IMR-90 (cell line): ENCODE measurements around the gene FMC1. TPM values are rescaled to one million over a fixed set of nuclear protein-coding genes. Genes with fewer than 3 reads are reported as not detected.

ENCODE experiments used
- ATAC-seq: fragments of 200-7000 bp; cut with Tn5 transposase; 2 replicates; pipeline ENCODE4 v1.9.1; 2020; ENCODE audit warnings: low read depth, mild to moderate bottlenecking, moderate library complexity
- BruUV-seq: library from RNA; stranded (reverse); fragments of 400-500 nt; replicated peaks from 2 replicates; lab custom pipeline; 2021; lab: Mats Ljungman, UMichigan
- CTCF ChIA-PET: fragments of 300-600 bp; formaldehyde crosslinking; extraction: SDS; loops from one replicate; lab custom pipeline; 2021; ENCODE audit warnings: antibody characterized with exemption; lab: Yijun Ruan, JAX
- POLR2A ChIA-PET: fragments of 300-600 bp; sonication (Branson Sonifier 250); formaldehyde crosslinking; loops from one replicate; lab custom pipeline; 2022; ENCODE audit warnings: antibody characterized with exemption; ENCODE audit not compliant: unreplicated experiment; lab: Charles Lee
- DNase-seq: peaks from one replicate; pipeline ENCODE4 v3.0.0; 2013
- H2AFZ ChIP-seq: replicated peaks from 2 replicates; pipeline ENCODE3; 2013; ENCODE audit warnings: low read length, mild to moderate bottlenecking; ENCODE audit not compliant: poor library complexity
- H2AK5ac ChIP-seq: 2 replicates; pipeline ENCODE4 v1.6.1; 2013; ENCODE audit warnings: low read depth, low read length, inconsistent platforms
- H2AK9ac ChIP-seq: replicated peaks from 2 replicates; pipeline ENCODE3; 2013; ENCODE audit warnings: mild to moderate bottlenecking, low read depth, low read length, moderate library complexity; ENCODE audit not compliant: poor library complexity
- H2BK120ac ChIP-seq: 2 replicates; pipeline ENCODE4 v1.6.1; 2013; ENCODE audit warnings: low read depth, low read length, inconsistent platforms
- H2BK15ac ChIP-seq: 3 replicates; pipeline ENCODE4 v1.6.1; 2013; ENCODE audit warnings: low read depth, low read length, inconsistent platforms
- H2BK20ac ChIP-seq: 2 replicates; pipeline ENCODE4 v1.6.1; 2013; ENCODE audit warnings: low read depth, mild to moderate bottlenecking, inconsistent platforms, low read length, moderate library complexity
- H2BK5ac ChIP-seq: 2 replicates; pipeline ENCODE4 v1.6.1; 2013; ENCODE audit warnings: mild to moderate bottlenecking, low read depth, low read length, inconsistent platforms; ENCODE audit not compliant: poor library complexity, severe bottlenecking
- H3K14ac ChIP-seq: replicated peaks from 2 replicates; pipeline ENCODE4 v1.6.1; 2013; ENCODE audit warnings: low read depth, low read length, inconsistent platforms
- H3K18ac ChIP-seq: 2 replicates; pipeline ENCODE4 v1.6.1; 2013; ENCODE audit warnings: low read depth, low read length, control low read depth
- H3K23ac ChIP-seq: 2 replicates; pipeline ENCODE4 v1.6.1; 2013; ENCODE audit warnings: low read depth, low read length, inconsistent platforms
- H3K27ac ChIP-seq: 2 replicates; pipeline ENCODE4 v1.5.1; 2013; ENCODE audit warnings: mild to moderate bottlenecking, control low read depth, low read length; ENCODE audit not compliant: insufficient read depth
- H3K27me3 ChIP-seq: 2 replicates; pipeline ENCODE4 v1.6.1; 2013; ENCODE audit warnings: low read length; ENCODE audit not compliant: control insufficient read depth, insufficient read depth
- H3K36me3 ChIP-seq: 2 replicates; pipeline ENCODE4 v1.6.1; 2013; ENCODE audit warnings: low read length, mixed read lengths; ENCODE audit not compliant: control insufficient read depth, insufficient read depth
- H3K4ac ChIP-seq: 2 replicates; pipeline ENCODE4 v1.6.1; 2013; ENCODE audit warnings: low read depth, low read length, inconsistent platforms
- H3K4me1 ChIP-seq: 2 replicates; pipeline ENCODE4 v1.6.1; 2013; ENCODE audit warnings: low read length, mixed read lengths; ENCODE audit not compliant: control insufficient read depth, insufficient read depth
- H3K4me2 ChIP-seq: 2 replicates; pipeline ENCODE4 v1.6.1; 2013; ENCODE audit warnings: low read depth, mild to moderate bottlenecking, control low read depth, low read length, moderate library complexity
- H3K4me3 ChIP-seq: 2 replicates; pipeline ENCODE4 v1.5.1; 2013; ENCODE audit warnings: low read depth, mild to moderate bottlenecking, control low read depth, low read length, moderate library complexity; ENCODE audit not compliant: insufficient read depth
- H3K56ac ChIP-seq: 2 replicates; pipeline ENCODE4 v1.6.1; 2013; ENCODE audit warnings: low read length, inconsistent platforms; ENCODE audit not compliant: insufficient read depth; ENCODE audit errors: extremely low read depth
- H3K79me1 ChIP-seq, 2 experiments: 2 replicates each; pipeline ENCODE4 v1.6.1; 2013; ENCODE audit warnings: low read length in 2 of 2, inconsistent platforms in 1 of 2, low read depth in 1 of 2
- H3K9ac ChIP-seq: 2 replicates; pipeline ENCODE4 v1.6.1; 2013; ENCODE audit warnings: low read depth, low read length, control low read depth
- H3K9me1 ChIP-seq: 2 replicates; pipeline ENCODE4 v1.6.1; 2013; ENCODE audit warnings: low read length, inconsistent platforms; ENCODE audit not compliant: insufficient read depth
- H3K9me3 ChIP-seq: 2 replicates; pipeline ENCODE4 v1.6.1; 2013; ENCODE audit warnings: low read length; ENCODE audit not compliant: control insufficient read depth, insufficient read depth
- H4K20me1 ChIP-seq: 2 replicates; pipeline ENCODE4 v1.6.1; 2013; ENCODE audit warnings: low read length, inconsistent platforms; ENCODE audit not compliant: insufficient read depth
- H4K5ac ChIP-seq: 2 replicates; pipeline ENCODE4 v1.6.1; 2013; ENCODE audit warnings: mild to moderate bottlenecking, low read depth, low read length, control low read depth
- H4K8ac ChIP-seq, 2 experiments: 2 replicates each; pipeline ENCODE4 v1.6.1; 2013; ENCODE audit warnings: low read depth in 2 of 2, low read length in 2 of 2, control low read depth in 1 of 2, inconsistent platforms in 1 of 2
- H4K91ac ChIP-seq: 2 replicates; pipeline ENCODE4 v1.6.1; 2013; ENCODE audit warnings: low read depth, low read length, inconsistent platforms; ENCODE audit not compliant: insufficient read depth
- BHLHE40 ChIP-seq: fragments of 150-350 bp; IDR thresholded peaks from 2 replicates; pipeline ENCODE4 v1.6.1; 2016; ENCODE audit warnings: mild to moderate bottlenecking, low read depth, low read length
- CEBPB ChIP-seq: IDR thresholded peaks from 2 replicates; pipeline ENCODE4 v1.6.1; 2012; ENCODE audit warnings: low read depth, low read length, improper control_type of control experiment
- CHD1 ChIP-seq: IDR thresholded peaks from 2 replicates; pipeline ENCODE4 v1.6.1; 2012; ENCODE audit warnings: low read depth, low read length, improper control_type of control experiment
- ELK1 ChIP-seq: fragments of 150-350 bp; IDR thresholded peaks from 2 replicates; pipeline ENCODE4 v1.6.1; 2016; ENCODE audit warnings: low read depth, mild to moderate bottlenecking, low read length, moderate library complexity, borderline replicate concordance
- MAFK ChIP-seq: IDR thresholded peaks from 2 replicates; pipeline ENCODE4 v1.6.1; 2012; ENCODE audit warnings: low read depth, low read length, improper control_type of control experiment
- POLR2A ChIP-seq: IDR thresholded peaks from 2 replicates; pipeline ENCODE4 v1.6.1; 2012; ENCODE audit warnings: mild to moderate bottlenecking, low read depth, low read length
- RAD21 ChIP-seq: IDR thresholded peaks from 2 replicates; pipeline ENCODE4 v1.6.1; 2012; ENCODE audit warnings: low read length, improper control_type of control experiment
- RCOR1 ChIP-seq: IDR thresholded peaks from 2 replicates; pipeline ENCODE4 v1.6.1; 2012; ENCODE audit warnings: mild to moderate bottlenecking, low read length, improper control_type of control experiment; ENCODE audit not compliant: insufficient replicate concordance
- RFX5 ChIP-seq: IDR thresholded peaks from 2 replicates; pipeline ENCODE4 v1.8.0; 2012; ENCODE audit warnings: low read depth, mild to moderate bottlenecking, low read length, moderate library complexity
- SMC3 ChIP-seq: fragments of 150-350 bp; IDR thresholded peaks from 2 replicates; pipeline ENCODE4 v1.6.1; 2016; ENCODE audit warnings: low read depth, mild to moderate bottlenecking, antibody characterized with exemption, low read length, moderate library complexity
- WGBS, 2 experiments: methylation state at CpG; one replicate each; pipeline versions ENCODE4 v1.1.5 to v1.1.7; 2013; ENCODE audit warnings: missing lambda C conversion rate in 2 of 2; ENCODE audit not compliant: insufficient read length in 1 of 2; ENCODE audit errors: extremely low coverage in 2 of 2; 5-methylcytosine and 5-hydroxymethylcytosine counted together
- dilution Hi-C: fragments of 300-500 bp; cut with HindIII; formaldehyde crosslinking; loops from one replicate; pipeline ENCODE4 v1.14.3; 2018; ENCODE audit warnings: low sequenced_read_pairs; ENCODE audit not compliant: unreplicated experiment
- in situ Hi-C: fragments of 300-500 bp; cut with MboI; formaldehyde crosslinking; loops from 3 replicates; pipeline ENCODE4 v1.14.3; 2019; ENCODE audit warnings: low sequenced_read_pairs, inconsistent platforms, mixed read lengths
- intact Hi-C: fragments of 100-400 bp; cut with micrococcal nuclease; formaldehyde crosslinking; loops from 2 replicates; pipeline ENCODE4 v1.10.0; 2022
- polyA plus RNA-seq, 3 experiments: library from polyadenylated mRNA; depleted of rRNA; stranded (reverse); fragments of >200 nt; gene quantifications; 2 replicates each; pipeline ENCODE4 v1.2.3, GENCODE V29; 2012; ENCODE audit warnings: low replicate concordance in 1 of 3
- total RNA-seq: library from RNA; depleted of rRNA; stranded (reverse); fragments of >200 nt; gene quantifications from 2 replicates; pipeline ENCODE4 v1.2.3, GENCODE V29; 2012

The FMC1 gene
- total and polyA plus RNA-seq, 2 of the 4 experiments (the other 2 are of a cell fraction), result 6.1 to 11.9 TPM

- ATAC-seq, result peak; percentile 25; the same call in 1 of the 2 replicates
- Histone ChIP-seq H3K9me3 (no peaks in the 10 kb centered on the region), H3K79me1 (peaks cover 17 to 48% of the 10 kb centered on the region in 2 experiments; a peak in 3 of 4 replicates), H3K4me2 (no peak overlapping the region), H4K8ac (no peak overlapping the region), H3K9me1 (peaks cover 9% of the 10 kb centered on the region), H3K27ac (no peak overlapping the region; the same call in 1 of the 2 replicates), H4K5ac (no peak overlapping the region), H3K9ac (no peak overlapping the region), H3K4me1 (peaks cover 4% of the 10 kb centered on the region), H3K18ac (no peak overlapping the region), H2BK5ac (no peak overlapping the region), H3K27me3 (no peaks in the 10 kb centered on the region), H3K4me3 (no peak overlapping the region), H2BK20ac (no peak overlapping the region), H4K91ac (no peak overlapping the region), H4K20me1 (peaks cover 68% of the 10 kb centered on the region), H3K36me3 (peaks cover 2% of the 10 kb centered on the region), H3K4ac (no peak overlapping the region), H2BK15ac (no peak overlapping the region), H2AFZ (no peak overlapping the region), H3K56ac (no peak overlapping the region), H3K14ac (no peak overlapping the region), H2AK9ac (no peak overlapping the region), H2BK120ac (no peak overlapping the region), H2AK5ac (no peak overlapping the region), H3K23ac (peak overlapping the region; percentile 52; the same call in 1 of the 2 replicates)
- no TSS peak for BruUV-seq
- no peak for TF ChIP-seq SMC3
- no peak for TF ChIP-seq RCOR1
- TF ChIP-seq BHLHE40, result no peak
- TF ChIP-seq POLR2A, result no peak
- no peak for TF ChIP-seq RFX5
- no peak for TF ChIP-seq ELK1
- no peak for TF ChIP-seq CHD1
- TF ChIP-seq MAFK, result no peak
- TF ChIP-seq RAD21, result no peak
- TF ChIP-seq CEBPB, result no peak
- WGBS, 2 experiments, result 100% methylated on average over 1 of the region's 5 CpGs; no CpG with 5 or more reads in 1 of the 2 experiments
- CTCF ChIA-PET, result interaction anchor here (0.6 kb wide), 1 partner anchor 77 kb away, joined by 8 read pairs; no protein-coding TSS in a partner anchor
- in situ Hi-C loops (no loop called here), intact Hi-C loops (no loop called here), dilution Hi-C loops (no loop called here)
- POLR2A ChIA-PET, result interaction anchor here (0.6 kb wide), 1 partner anchor 41 kb away, joined by 3 read pairs; no protein-coding TSS in a partner anchor
- no peak for DNase-seq
These were observed 29.3 kb downstream of the FMC1 start for GRCh38 chr7:139370301-139370942.
